ENCODE measurements around the gene GNAI1. TPM values are rescaled to one million over a fixed set of nuclear protein-coding genes. Genes with fewer than 3 reads are reported as not detected.

GNAI1 gene
- total and polyA plus RNA-seq, 10 of the 15 experiments (the other 5 are each of a cell fraction or from before 2014, with no cell fraction given): not detected

- H3K79me2 ChIP-seq (ENCODE audit: control insufficient read depth, insufficient read depth, low read length): no peaks in the 10 kb centered on the region
- no peaks in the 10 kb centered on the region; a peak in 1 of 4 replicates for H3K27me3 ChIP-seq (replicated peaks in 1 of 2; ENCODE audit: control insufficient read depth in 2 of 2, insufficient read depth in 2 of 2, low read length in 1 of 2)
- no peak overlapping the region for H3K27ac ChIP-seq (ENCODE audit: control insufficient read depth, insufficient read depth)
- ChIA-PET SMC1A (ENCODE audit: uncharacterized antibody, unreplicated experiment) (no interaction called here), RAD21 (ENCODE audit: unreplicated experiment) (no interaction called here), CTCF (no interaction called here), POLR2A (no interaction called here)
- no peak overlapping the region for H3K9ac ChIP-seq (ENCODE audit: control insufficient read depth, insufficient read depth, low read length)
- no peak overlapping the region for H3K4me2 ChIP-seq (ENCODE audit: control insufficient read depth, insufficient read depth)
- no peaks in the 10 kb centered on the region for H3K4me1 ChIP-seq (ENCODE audit: control insufficient read depth, insufficient read depth, low read length)
- DNase-seq (ENCODE audit: low read depth, low spot score) (no peak), ATAC-seq (no peak), FAIRE-seq (no peak)
- WGBS (ENCODE audit: insufficient coverage, insufficient replicate concordance, low lambda C conversion rate, missing lambda C conversion rate): 0% methylated on average over 3 of the region's 3 CpGs
- H2AFZ ChIP-seq (ENCODE audit: control insufficient read depth, low read depth, low read length): no peak overlapping the region
- BruUV-seq (replicated peaks): no TSS peak
- no peaks in the 10 kb centered on the region for H3K9me3 ChIP-seq (replicated peaks; ENCODE audit: control insufficient read depth, insufficient read depth, low read length)
- no peak overlapping the region for H3K4me3 ChIP-seq
- no peaks in the 10 kb centered on the region for H3K36me3 ChIP-seq (ENCODE audit: control insufficient read depth in 2 of 2, insufficient read depth in 2 of 2, low read length in 1 of 2)
- intact Hi-C loops (cut with micrococcal nuclease; ENCODE audit: unreplicated experiment): no loop called here
- in situ Hi-C loops (cut with MboI): no loop called here
- H4K20me1 ChIP-seq (ENCODE audit: control insufficient read depth, insufficient read depth): no peaks in the 10 kb centered on the region
- TF ChIP-seq FOXM1 (IDR thresholded peaks at IDR 0.05; ENCODE audit: low read depth, low read length) (no peak), TCF3 (IDR thresholded peaks at IDR 0.05; ENCODE audit: borderline replicate concordance, insufficient read depth, low read depth, low read length) (no peak), ZNF384 (IDR thresholded peaks at IDR 0.05; ENCODE audit: borderline replicate concordance, low read depth, low read length) (no peak), PRDM15 (CRISPR knock-in tag; IDR thresholded peaks at IDR 0.05) (no peak), KAT2A (conservative IDR thresholded peaks at IDR 0.05; ENCODE audit: control insufficient read depth, low read depth, low read length) (no peak), LARP7 (IDR thresholded peaks at IDR 0.05) (no peak), ZNF274 (IDR thresholded peaks at IDR 0.05; ENCODE audit: insufficient read depth, insufficient read length) (no peak), ZSCAN29 (IDR thresholded peaks at IDR 0.05) (no peak), POU2F2 (IDR thresholded peaks at IDR 0.05; ENCODE audit: borderline replicate concordance, low read depth, low read length) (no peak), JUNB (IDR thresholded peaks at IDR 0.05) (no peak), ATF2 (IDR thresholded peaks at IDR 0.05; ENCODE audit: low read length) (no peak), RAD21 (IDR thresholded peaks at IDR 0.05; ENCODE audit: insufficient read depth, low read depth, low read length) (no peak)
These were observed 69.8 kb downstream of the GNAI1 start for GRCh38 chr7:80204454-80204853.

All from GM12878 (cell line).